ENCODE results near the gene SLC26A3.

DNA sequence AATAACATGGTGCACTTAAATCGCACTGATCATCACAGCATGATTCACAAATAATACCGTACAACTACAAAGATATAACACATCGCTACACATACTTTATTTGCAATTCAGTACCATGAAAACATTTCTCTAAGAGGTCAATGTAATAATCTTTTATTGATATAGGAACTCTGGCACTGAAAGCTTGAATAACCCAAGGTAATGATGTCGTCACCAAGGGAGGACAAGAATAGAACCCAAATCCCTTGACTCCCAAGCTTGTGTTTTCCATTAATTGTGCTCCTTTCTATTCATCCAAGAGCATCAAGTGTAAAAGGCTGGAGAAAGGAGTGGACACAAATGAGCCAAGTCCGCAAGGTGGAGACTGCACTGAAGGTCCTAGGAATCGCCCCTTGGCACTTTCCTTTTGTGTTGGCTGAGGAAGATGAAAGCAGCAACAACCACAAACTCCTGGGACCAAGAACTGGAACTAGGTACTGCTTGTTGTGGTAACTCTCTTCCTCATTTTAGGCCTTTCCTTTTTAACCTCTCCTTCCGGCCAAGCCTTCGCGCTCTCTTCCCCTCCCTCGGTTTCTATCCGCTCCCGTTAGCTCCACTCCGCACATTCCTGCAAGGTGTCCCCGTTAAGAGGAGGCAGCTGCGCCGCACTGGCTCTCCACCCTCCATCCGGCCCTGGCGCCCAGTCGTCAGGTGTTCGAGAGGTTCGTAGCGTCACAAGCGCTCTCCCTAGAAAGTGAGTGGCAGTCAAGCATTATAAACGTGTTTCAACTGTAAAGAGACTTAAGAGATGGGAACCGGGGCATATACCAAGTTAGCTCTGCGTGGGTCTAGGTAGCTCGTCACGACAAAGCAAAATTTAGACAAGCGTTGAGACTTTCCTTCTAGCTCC, 60.1 kb downstream of the SLC26A3 start:
- TF ChIP-seq GATA3 (IDR thresholded peaks at IDR 0.05; ENCODE audit: low read depth, low read length) (no peak), GATA2 (IDR thresholded peaks at IDR 0.05; ENCODE audit: low read depth, low read length) (no peak)
